ENCODE results near the gene RPL12. TPM values are rescaled to one million over a fixed set of nuclear protein-coding genes. Genes with fewer than 3 reads are reported as not detected.

Gene RPL12
- total RNA-seq, 1 donor from 2014 or later = 1,020 TPM

DNA sequence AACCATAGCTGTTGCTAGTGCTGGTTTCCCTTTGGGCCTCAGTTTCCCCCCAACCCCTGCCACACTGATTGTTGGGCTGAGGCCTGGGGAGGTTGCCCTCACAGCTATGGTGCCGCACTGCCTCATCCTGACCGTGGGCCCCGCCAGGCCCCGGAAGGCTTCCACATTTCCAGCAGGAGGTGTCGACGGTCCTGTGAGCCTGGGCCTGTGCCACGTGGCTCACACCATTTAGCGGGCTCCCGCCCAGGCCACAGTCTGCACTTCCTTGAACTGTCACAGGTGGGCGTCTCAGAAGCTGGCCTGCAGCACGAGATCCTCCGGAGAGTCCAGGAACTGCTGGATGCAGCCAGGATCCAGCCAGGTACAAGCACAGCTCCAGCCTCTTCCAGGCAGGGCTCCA lies 45.8 kb upstream of the RPL12 start:
- intact Hi-C loops (cut with DNase I) = loop anchor here (10.0 kb wide), 1 partner anchor 228 kb away; no protein-coding TSS in a partner anchor
- Histone ChIP-seq H3K9me3 (no peaks in the 10 kb centered on the region), H3K4me1 (peaks cover 6% of the 10 kb centered on the region), H3K36me3 (peaks cover 66% of the 10 kb centered on the region), H3K27me3 (no peaks in the 10 kb centered on the region), H3K27ac (no peak overlapping the region), H3K4me3 (no peak overlapping the region)
- DNase-seq (no peak), ATAC-seq (no peak)
- TF ChIP-seq, protein P1, sequence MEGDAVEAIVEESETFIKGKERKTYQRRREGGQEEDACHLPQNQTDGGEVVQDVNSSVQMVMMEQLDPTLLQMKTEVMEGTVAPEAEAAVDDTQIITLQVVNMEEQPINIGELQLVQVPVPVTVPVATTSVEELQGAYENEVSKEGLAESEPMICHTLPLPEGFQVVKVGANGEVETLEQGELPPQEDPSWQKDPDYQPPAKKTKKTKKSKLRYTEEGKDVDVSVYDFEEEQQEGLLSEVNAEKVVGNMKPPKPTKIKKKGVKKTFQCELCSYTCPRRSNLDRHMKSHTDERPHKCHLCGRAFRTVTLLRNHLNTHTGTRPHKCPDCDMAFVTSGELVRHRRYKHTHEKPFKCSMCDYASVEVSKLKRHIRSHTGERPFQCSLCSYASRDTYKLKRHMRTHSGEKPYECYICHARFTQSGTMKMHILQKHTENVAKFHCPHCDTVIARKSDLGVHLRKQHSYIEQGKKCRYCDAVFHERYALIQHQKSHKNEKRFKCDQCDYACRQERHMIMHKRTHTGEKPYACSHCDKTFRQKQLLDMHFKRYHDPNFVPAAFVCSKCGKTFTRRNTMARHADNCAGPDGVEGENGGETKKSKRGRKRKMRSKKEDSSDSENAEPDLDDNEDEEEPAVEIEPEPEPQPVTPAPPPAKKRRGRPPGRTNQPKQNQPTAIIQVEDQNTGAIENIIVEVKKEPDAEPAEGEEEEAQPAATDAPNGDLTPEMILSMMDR (IDR thresholded peaks at IDR 0.05) = no peak

DNA sequence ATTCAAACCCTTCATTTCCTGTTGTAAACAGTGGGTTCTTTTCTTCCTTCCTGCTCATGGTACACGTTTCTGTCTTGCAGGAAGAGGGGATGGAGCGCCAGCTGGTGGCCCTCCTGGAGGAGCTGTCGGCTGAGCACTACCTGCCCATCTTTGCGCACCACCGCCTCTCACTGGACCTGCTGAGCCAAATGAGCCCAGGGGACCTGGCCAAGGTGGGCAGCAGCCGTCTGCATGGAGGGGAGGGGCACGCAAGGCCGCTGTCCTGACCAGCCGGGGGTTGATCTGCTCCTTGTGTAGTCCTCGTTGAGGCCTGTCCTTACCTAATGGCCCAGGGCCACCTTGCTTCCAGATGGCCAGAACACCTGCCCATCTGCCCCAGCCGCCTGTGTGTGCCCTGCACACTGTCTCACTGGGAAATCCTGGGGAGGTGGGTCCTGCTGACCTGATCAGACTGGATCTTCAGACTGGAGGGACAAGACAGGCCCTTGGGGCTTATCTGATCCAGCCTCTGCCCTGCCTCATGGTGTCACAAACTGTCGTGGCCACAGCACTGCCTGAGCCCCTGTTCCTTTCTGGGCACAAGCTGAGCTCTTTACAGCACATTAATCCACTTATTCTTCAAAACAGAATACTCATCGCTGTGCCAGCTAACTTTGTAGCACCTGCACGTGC lies 44.8 kb upstream of the RPL12 start:
- DNase-seq = no peak
- H3K4me1 ChIP-seq = peaks cover 6% of the 10 kb centered on the region
- intact Hi-C loops (cut with DNase I) = loop anchor here (10.0 kb wide), 1 partner anchor 229 kb away; no protein-coding TSS in a partner anchor
- no peak overlapping the region for H3K4me3 ChIP-seq
- TF ChIP-seq, protein P1 (IDR thresholded peaks at IDR 0.05) = no peak
- peaks cover 62% of the 10 kb centered on the region for H3K36me3 ChIP-seq
- peak overlapping the region; percentile 61 for H3K27ac ChIP-seq
- no peaks in the 10 kb centered on the region for H3K9me3 ChIP-seq
- no peaks in the 10 kb centered on the region for H3K27me3 ChIP-seq
- ATAC-seq = no peak

DNA sequence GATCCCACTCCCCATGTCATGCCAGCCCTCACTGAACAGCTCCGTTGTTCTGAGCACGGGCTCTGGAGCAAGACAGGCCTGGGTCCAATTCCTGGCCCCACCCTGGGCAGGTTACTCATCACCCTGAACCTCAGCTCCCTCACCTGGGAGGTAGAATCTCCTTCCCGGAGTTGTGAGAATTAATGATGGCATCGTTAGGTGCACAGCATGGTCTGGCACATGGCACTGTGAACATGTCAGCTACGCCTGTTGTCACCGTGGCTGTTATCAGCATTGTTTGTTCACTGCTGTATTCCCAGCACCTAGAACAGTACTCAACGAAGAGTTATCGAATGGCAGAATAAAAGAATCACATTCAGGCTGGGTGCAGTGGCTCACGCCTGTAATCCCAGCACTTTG lies 43.1 kb upstream of the RPL12 start:
- TF ChIP-seq, protein P1 (IDR thresholded peaks at IDR 0.05) = no peak

DNA sequence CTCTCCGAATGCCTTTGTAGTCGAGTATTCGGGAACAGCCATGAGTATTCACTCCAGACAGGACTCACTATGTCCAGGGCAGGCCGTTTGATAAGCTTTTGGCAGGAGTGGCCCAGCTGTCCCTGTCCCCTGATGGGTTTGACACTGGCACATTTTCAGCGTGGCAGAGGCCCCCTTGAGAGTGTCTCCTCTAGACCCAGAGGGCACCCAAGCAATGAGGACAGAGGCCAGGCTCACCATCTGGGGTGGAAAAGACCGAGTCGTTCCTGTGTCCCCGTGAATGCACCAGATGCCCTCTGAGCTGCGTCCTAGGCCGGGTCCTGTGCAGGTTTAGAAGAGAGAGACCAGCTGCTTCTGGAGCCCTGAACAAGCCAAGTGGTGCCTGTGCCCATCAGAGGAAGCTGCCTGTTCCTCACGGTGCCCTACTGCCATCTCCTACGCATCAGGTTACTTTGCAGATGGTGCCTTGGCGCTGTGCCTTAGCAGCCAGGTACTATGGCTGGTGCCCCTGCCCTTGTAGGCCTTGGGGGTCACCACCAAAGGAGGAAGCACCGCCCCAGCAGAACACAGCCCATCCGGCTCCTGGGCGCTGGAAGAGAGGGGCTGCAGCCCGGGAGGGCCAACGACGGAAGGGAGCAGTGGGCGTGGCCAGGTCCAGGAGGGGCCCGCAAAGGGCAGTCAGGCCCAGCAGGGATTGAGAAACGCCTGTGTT lies 42.5 kb upstream of the RPL12 start:
- DNase-seq = no peak
- no peak overlapping the region for H3K4me3 ChIP-seq
- intact Hi-C loops (cut with DNase I) = loop anchor here (10.0 kb wide), 1 partner anchor 231 kb away; no protein-coding TSS in a partner anchor
- peaks cover 79% of the 10 kb centered on the region for H3K36me3 ChIP-seq
- no peaks in the 10 kb centered on the region for H3K27me3 ChIP-seq
- H3K27ac ChIP-seq = no peak overlapping the region
- peaks cover 6% of the 10 kb centered on the region for H3K4me1 ChIP-seq
- TF ChIP-seq, protein P1 (IDR thresholded peaks at IDR 0.05) = no peak
- no peaks in the 10 kb centered on the region for H3K9me3 ChIP-seq
- ATAC-seq = no peak

More for the DNA sequence above, 43.1 kb upstream of the RPL12 start:
- no peaks in the 10 kb centered on the region for H3K27me3 ChIP-seq
- no peaks in the 10 kb centered on the region for H3K9me3 ChIP-seq
- intact Hi-C loops (cut with DNase I) = loop anchor here (10.0 kb wide), 1 partner anchor 230 kb away; no protein-coding TSS in a partner anchor
- no peak overlapping the region for H3K4me3 ChIP-seq
- no peak overlapping the region for H3K27ac ChIP-seq
- ATAC-seq = no peak
- peaks cover 6% of the 10 kb centered on the region for H3K4me1 ChIP-seq
- peaks cover 73% of the 10 kb centered on the region for H3K36me3 ChIP-seq
- DNase-seq = no peak

DNA sequence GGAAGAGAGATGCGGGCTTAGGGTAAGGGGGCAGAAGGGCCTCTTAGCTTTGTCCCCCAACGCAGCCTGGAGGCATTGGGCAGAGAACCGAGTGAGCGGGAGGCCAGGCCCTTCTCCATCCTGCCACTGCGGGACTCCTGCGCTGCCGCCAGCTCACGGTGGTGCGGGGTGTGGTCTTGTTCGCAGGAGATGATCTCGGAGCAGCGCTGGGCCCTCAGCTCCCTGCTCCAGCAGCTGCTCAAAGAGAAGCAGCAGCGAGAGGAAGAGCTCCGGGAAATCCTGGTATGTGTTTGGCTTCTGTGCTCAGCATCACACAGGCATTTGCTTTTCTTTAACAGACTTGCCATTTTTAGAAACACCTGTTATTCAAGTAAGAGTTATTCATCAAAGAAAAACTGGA lies 41.4 kb upstream of the RPL12 start:
- TF ChIP-seq, protein P1 (IDR thresholded peaks at IDR 0.05) = no peak
- Histone ChIP-seq H3K4me3 (no peak overlapping the region), H3K36me3 (peaks cover 77% of the 10 kb centered on the region), H3K4me1 (peaks cover 6% of the 10 kb centered on the region), H3K9me3 (no peaks in the 10 kb centered on the region), H3K27ac (no peak overlapping the region), H3K27me3 (no peaks in the 10 kb centered on the region)
- DNase-seq (no peak), ATAC-seq (no peak)
- intact Hi-C loops (cut with DNase I) = loop anchor here (10.0 kb wide), 1 partner anchor 232 kb away; no protein-coding TSS in a partner anchor

Data from upper lobe of right lung (tissue), 1 donor.